ENCODE data around the gene PTTG1IP. TPM values are rescaled to one million over a fixed set of nuclear protein-coding genes. Genes with fewer than 3 reads are reported as not detected.

Gene PTTG1IP
- total RNA-seq, 3 donors from 2014 or later (not counting 1 experiment from before 2014, with no cell fraction given) = 96.8 to 144 (median 126) TPM

DNA sequence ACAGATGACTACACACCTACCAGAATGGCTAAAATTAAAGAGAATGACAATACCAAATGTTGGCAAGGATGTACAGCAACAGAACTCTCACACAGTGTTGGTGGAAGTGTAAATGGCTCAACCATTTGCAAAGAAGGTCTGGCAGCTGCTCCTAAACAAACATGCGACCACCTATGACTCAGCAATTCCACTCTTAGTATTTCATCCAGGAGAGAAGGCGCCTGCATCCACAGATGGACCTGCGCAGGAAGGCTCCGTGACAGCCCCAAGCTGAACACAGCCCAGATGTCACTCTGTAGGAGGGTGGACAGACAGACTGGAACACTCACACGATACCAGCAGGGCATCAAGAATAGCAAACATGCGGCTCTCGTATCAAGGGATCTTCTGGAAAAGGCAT, 6.7 kb downstream of the PTTG1IP start:
- TF ChIP-seq, protein P1, sequence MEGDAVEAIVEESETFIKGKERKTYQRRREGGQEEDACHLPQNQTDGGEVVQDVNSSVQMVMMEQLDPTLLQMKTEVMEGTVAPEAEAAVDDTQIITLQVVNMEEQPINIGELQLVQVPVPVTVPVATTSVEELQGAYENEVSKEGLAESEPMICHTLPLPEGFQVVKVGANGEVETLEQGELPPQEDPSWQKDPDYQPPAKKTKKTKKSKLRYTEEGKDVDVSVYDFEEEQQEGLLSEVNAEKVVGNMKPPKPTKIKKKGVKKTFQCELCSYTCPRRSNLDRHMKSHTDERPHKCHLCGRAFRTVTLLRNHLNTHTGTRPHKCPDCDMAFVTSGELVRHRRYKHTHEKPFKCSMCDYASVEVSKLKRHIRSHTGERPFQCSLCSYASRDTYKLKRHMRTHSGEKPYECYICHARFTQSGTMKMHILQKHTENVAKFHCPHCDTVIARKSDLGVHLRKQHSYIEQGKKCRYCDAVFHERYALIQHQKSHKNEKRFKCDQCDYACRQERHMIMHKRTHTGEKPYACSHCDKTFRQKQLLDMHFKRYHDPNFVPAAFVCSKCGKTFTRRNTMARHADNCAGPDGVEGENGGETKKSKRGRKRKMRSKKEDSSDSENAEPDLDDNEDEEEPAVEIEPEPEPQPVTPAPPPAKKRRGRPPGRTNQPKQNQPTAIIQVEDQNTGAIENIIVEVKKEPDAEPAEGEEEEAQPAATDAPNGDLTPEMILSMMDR (IDR thresholded peaks at IDR 0.05) = no peak
- no peaks in the 10 kb centered on the region for H3K36me3 Mint-ChIP-seq
- H3K27me3 ChIP-seq (ENCODE audit: control insufficient read depth, insufficient read depth, low read length) = no peaks in the 10 kb centered on the region
- DNase-seq (no peak), ATAC-seq (no peak)
- H3K27ac Mint-ChIP-seq = peak overlapping the region in 1 of 2 donors; percentile 85
- peaks cover 57% of the 10 kb centered on the region for H3K4me1 ChIP-seq (ENCODE audit: control insufficient read depth, insufficient read depth, low read length)
- H3K27me3 Mint-ChIP-seq (ENCODE audit: low read depth in 2 of 2) = no peaks in the 10 kb centered on the region
- H3K27ac ChIP-seq (ENCODE audit: low read length) = no peak overlapping the region
- 81% methylated on average over 7 of the region's 7 CpGs for WGBS (ENCODE audit: insufficient coverage)
- H3K4me3 Mint-ChIP-seq = peak overlapping the region; percentile 35
- no peak overlapping the region for H3K4me3 ChIP-seq (ENCODE audit: low read length)
- H3K36me3 ChIP-seq (ENCODE audit: control insufficient read depth, insufficient read depth, low read length) = peaks cover 20% of the 10 kb centered on the region
- H3K4me1 Mint-ChIP-seq = peaks cover 70 to 71% of the 10 kb centered on the region in 2 donors
- intact Hi-C loops (cut with micrococcal nuclease) = no loop called here
- no peaks in the 10 kb centered on the region for H3K9me3 Mint-ChIP-seq
- H3K9me3 ChIP-seq (ENCODE audit: control insufficient read depth, insufficient read depth, low read length) = no peaks in the 10 kb centered on the region

DNA sequence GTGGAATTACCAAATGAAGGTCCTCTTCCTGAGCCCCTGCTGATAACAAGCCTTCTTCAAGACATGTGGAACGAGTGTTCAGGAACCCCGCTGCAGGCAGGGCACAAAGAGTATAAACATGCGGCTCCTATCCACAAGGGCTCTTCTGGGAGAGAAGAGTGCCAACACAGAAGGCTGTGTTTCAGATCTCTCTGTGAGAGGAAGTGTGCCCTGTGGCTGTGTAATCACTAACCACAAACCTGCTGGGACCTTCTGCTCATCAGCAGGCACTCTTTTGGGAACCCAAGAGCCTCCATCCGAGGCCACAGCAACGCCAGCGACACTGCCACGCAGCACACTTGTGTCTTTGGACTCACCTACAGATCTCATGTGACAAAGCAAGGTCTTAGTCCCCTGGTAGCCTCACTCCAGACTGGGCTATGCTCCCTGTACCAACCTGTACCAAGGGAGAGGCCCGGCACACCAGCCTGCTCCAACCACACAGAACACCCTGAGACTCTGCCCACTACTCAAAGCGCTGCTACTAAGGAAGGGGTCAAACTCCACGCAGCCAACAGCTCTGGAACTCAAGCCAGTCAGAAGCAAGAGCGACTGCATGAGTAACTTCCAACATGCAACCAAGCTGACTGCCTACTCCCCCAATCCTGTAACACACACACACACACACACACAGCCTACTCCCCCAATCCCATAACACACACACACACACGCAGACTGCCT, 7.8 kb downstream of the PTTG1IP start:
- Histone ChIP-seq H3K4me3 (ENCODE audit: low read length) (no peak overlapping the region), H3K9me3 (ENCODE audit: control insufficient read depth, insufficient read depth, low read length) (no peaks in the 10 kb centered on the region), H3K36me3 (ENCODE audit: control insufficient read depth, insufficient read depth, low read length) (peaks cover 20% of the 10 kb centered on the region), H3K4me1 (ENCODE audit: control insufficient read depth, insufficient read depth, low read length) (peaks cover 52% of the 10 kb centered on the region), H3K27ac (ENCODE audit: low read length) (no peak overlapping the region), H3K27me3 (ENCODE audit: control insufficient read depth, insufficient read depth, low read length) (no peaks in the 10 kb centered on the region)
- H3K9me3 Mint-ChIP-seq = no peaks in the 10 kb centered on the region
- peak overlapping the region; percentile 48 for H3K4me3 Mint-ChIP-seq
- DNase-seq = peak in 1 of 2 donors; percentile 55
- no peaks in the 10 kb centered on the region for H3K27me3 Mint-ChIP-seq (ENCODE audit: low read depth in 2 of 2)
- 32% methylated on average over 12 of the region's 12 CpGs for WGBS (ENCODE audit: insufficient coverage)
- intact Hi-C loops (cut with micrococcal nuclease) = no loop called here
- TF ChIP-seq, protein P1 (IDR thresholded peaks at IDR 0.05) = no peak
- H3K36me3 Mint-ChIP-seq = no peaks in the 10 kb centered on the region
- peak overlapping the region; percentile 18 to 75 for H3K27ac Mint-ChIP-seq
- ATAC-seq = peak; percentile 20 to 56 (median 46)
- H3K4me1 Mint-ChIP-seq = peaks cover 65 to 70% of the 10 kb centered on the region in 2 donors

DNA sequence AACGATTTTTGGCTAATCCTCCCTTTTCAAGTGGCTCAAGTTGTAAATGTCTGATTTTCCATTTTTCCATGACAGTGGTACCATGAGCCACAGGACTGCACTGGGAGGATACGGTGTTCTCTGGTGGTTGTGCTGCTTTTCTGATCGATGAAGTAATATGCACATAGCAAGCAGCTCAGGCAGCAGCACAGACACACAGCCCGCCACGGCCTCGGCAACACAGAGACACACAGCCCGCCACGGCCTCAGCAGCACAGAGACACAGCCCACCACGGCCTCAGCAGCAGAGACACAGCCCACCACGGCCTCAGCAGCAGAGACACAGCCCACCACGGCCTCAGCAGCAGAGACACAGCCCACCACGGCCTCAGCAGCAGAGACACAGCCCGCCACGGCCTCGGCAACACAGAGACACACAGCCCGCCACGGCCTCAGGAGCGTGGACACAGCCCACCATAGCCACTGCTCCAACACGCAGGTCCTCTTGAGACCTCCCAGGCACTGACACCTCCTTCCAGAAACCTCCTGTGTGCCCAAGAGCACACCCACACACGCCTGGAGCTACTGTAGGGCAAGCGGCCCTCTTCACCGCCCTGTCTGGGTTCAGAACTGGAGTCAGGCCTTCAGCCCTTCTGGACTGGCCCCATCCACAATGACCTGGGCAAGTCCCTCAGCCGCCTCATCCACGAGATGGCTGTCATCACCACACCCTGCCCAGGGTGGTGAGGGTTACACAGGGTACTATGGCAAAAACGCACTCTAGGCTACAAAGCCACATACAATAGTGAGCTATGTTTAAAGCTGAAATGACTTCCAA, 10.4 kb downstream of the PTTG1IP start:
- no peaks in the 10 kb centered on the region for H3K36me3 Mint-ChIP-seq
- Histone ChIP-seq H3K4me1 (ENCODE audit: control insufficient read depth, insufficient read depth, low read length) (peaks cover 35% of the 10 kb centered on the region), H3K27me3 (ENCODE audit: control insufficient read depth, insufficient read depth, low read length) (no peaks in the 10 kb centered on the region), H3K9me3 (ENCODE audit: control insufficient read depth, insufficient read depth, low read length) (no peaks in the 10 kb centered on the region), H3K4me3 (ENCODE audit: low read length) (no peak overlapping the region), H3K27ac (ENCODE audit: low read length) (no peak overlapping the region), H3K36me3 (ENCODE audit: control insufficient read depth, insufficient read depth, low read length) (peaks cover 36% of the 10 kb centered on the region)
- ATAC-seq (no peak), DNase-seq (no peak)
- H3K27ac Mint-ChIP-seq = peak overlapping the region in 1 of 2 donors; percentile 69
- H3K4me3 Mint-ChIP-seq = no peak overlapping the region
- H3K9me3 Mint-ChIP-seq = no peaks in the 10 kb centered on the region
- H3K27me3 Mint-ChIP-seq (ENCODE audit: low read depth in 2 of 2) = no peaks in the 10 kb centered on the region
- intact Hi-C loops (cut with micrococcal nuclease) = no loop called here
- 93% methylated on average over 25 of the region's 25 CpGs for WGBS (ENCODE audit: insufficient coverage)
- peaks cover 52 to 69% of the 10 kb centered on the region in 2 donors for H3K4me1 Mint-ChIP-seq
- TF ChIP-seq, protein P1 (IDR thresholded peaks at IDR 0.05) = no peak

Data from natural killer cell (primary cell).